Stimulated activated CD4-positive, alpha-beta T cell treated with anti-CD3 and anti-CD28 coated beads, Interleukin-12 subunit alpha, Interleukin-12 subunit beta, amount 100 ng/mL, for 48 hours (primary cell): ENCODE data around the gene UNK.

ENCODE experiments used
- DNase-seq, 3 donors: peaks; one replicate each; pipeline ENCODE4 v3.0.0-alpha.2; 2020; ENCODE audit warnings: low read depth in 2 of 3, low spot score in 1 of 3

Gene UNK

GRCh38 chr17:75784473-75785015 lies at the start of gene UNK:
TSS of gene UNK (plus strand) at chr17:75784806. CDS start at chr17:75784881, 75 bp downstream.
- peak; percentile 89 to 94 (median 91) for DNase-seq

GRCh38 chr17:75736173-75736835 lies 48.3 kb upstream of the UNK start:
- no peak for DNase-seq

- no peak for DNase-seq
Observed at GRCh38 chr17:75737133-75737962, 47.3 kb upstream of the UNK start.

- DNase-seq, result no peak
Observed at GRCh38 chr17:75738218-75738802, 46.3 kb upstream of the UNK start.

GRCh38 chr17:75739174-75739573 lies 45.4 kb upstream of the UNK start:
- DNase-seq, result no peak

GRCh38 chr17:75739801-75740200 lies 44.8 kb upstream of the UNK start:
- no peak for DNase-seq

- no peak for DNase-seq
Observed at GRCh38 chr17:75740215-75740614, 44.4 kb upstream of the UNK start.

GRCh38 chr17:75740631-75741077 lies 44.0 kb upstream of the UNK start:
- no peak for DNase-seq

- no peak for DNase-seq
Observed at GRCh38 chr17:75742337-75742736, 42.3 kb upstream of the UNK start.

- no peak for DNase-seq
Observed at GRCh38 chr17:75743625-75744206, 40.9 kb upstream of the UNK start.

- DNase-seq, result no peak
Observed at GRCh38 chr17:75748706-75749105, 35.9 kb upstream of the UNK start.

- DNase-seq, result peak; percentile 79 to 94 (median 84)
Observed at GRCh38 chr17:75749545-75750389, 34.8 kb upstream of the UNK start.

GRCh38 chr17:75750661-75751423 lies 33.8 kb upstream of the UNK start:
- no peak for DNase-seq

- DNase-seq, result no peak
Observed at GRCh38 chr17:75751676-75752404, 32.8 kb upstream of the UNK start.

GRCh38 chr17:75752405-75752709 lies 32.2 kb upstream of the UNK start:
- no peak for DNase-seq

GRCh38 chr17:75752802-75753513 lies 31.6 kb upstream of the UNK start:
- no peak for DNase-seq

GRCh38 chr17:75753514-75754377 lies 30.9 kb upstream of the UNK start:
- DNase-seq, result peak in 1 of 3 donors; percentile 63
